HG03565 (cell line): ENCODE measurements around the gene KAT8.
A peak's percentile ranks its signal among the peaks of the same experiment; 100 is the strongest.
"Not testable (repeated sequence)": the region's sequence is repeated elsewhere in the genome, so short reads cannot be mapped to it uniquely, and the experiment has no call there.

Experiments used
- ATAC-seq: cut with Tn5 transposase; IDR thresholded peaks from one replicate; pipeline ENCODE4 v1.9.1; 2021; ENCODE audit warnings: mild to moderate bottlenecking, moderate library complexity; ENCODE audit not compliant: unreplicated experiment

KAT8 gene

GRCh38 chr16:31144418-31144817 lies 27.0 kb downstream of the KAT8 start:
- not testable (repeated sequence) for ATAC-seq

DNA sequence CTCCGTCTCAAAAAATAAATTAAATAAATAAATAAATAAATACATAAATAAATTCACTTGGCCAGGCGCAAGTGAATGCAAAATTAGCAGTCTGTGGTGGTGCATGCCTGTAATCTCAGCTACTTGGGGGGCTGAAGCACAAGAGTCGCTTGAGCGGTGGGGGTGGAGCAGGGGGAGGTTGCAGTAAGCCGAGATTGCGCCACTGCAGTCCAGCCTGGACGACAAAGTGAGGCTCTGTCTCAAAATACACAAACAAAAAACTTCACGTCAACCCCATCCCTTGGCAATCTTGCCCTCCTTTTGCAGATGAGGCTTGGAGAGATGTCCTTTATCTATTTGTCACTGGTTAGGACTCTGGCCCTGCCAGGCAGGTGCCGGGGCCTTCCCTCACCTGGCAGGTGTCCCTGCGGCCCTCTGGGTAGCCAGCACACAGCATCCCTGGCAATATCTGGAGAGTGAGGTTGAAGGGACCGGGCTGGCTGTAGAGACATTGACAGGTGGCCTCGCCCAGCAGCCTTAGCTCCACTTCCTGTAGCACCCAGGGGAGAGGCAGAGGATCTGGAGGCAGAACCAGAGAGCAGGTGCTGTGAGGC lies 28.0 kb downstream of the KAT8 start:
- ATAC-seq: no peak

- no peak for ATAC-seq
Measured at GRCh38 chr16:31147574-31147973, 30.1 kb downstream of the KAT8 start.

GRCh38 chr16:31148281-31148728 lies 30.8 kb downstream of the KAT8 start:
- no peak for ATAC-seq

DNA sequence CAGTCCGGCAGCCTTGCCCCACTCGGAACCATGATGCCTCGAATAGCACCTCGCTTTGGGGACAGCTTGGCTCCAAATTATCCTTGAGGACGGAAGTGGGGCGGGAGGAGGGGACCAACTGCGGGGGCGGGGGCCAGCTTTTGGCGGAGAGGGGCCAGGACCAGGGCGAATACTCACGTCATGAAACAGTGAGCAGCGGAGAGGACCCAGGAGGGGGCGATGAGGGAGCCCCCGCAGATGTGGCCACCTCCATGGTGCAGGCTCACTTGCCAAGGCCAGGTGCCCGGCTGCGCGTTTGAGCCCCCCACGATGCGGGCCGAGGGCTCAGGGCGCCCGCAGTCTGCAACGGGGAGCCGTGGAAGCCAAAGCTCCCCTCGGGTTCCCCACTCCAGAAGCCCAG lies 31.4 kb downstream of the KAT8 start:
- no peak for ATAC-seq

GRCh38 chr16:31149332-31149731 lies 31.9 kb downstream of the KAT8 start:
- ATAC-seq: no peak

- ATAC-seq: no peak
Measured at GRCh38 chr16:31149894-31150890, 32.7 kb downstream of the KAT8 start, which contains the start of gene PRSS36. PRSS36 (minus strand) TSS chr16:31150066; CDS start chr16:31150035, 31 bp downstream.

GRCh38 chr16:31150976-31151375 lies 33.5 kb downstream of the KAT8 start:
- ATAC-seq: not testable (repeated sequence)

DNA sequence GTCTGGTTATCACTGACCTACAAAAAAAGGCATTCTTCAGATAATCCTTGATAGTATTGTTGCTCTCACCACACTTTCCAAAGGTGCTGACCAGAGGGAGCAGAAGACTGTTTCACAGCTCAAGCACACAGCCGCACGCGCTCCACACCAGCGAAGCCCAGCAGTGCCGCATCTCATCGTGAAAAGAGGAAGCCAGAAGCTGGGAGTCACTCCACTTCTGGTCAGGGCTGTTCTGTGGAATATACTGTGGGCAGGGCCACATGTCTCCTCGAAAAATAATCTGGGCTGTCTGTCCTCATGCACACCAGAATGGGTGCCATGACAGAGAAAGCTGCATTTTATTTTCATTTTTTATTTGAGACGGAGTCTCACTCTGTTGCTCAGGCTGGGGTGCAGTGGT lies 39.7 kb downstream of the KAT8 start:
- ATAC-seq: no peak

DNA sequence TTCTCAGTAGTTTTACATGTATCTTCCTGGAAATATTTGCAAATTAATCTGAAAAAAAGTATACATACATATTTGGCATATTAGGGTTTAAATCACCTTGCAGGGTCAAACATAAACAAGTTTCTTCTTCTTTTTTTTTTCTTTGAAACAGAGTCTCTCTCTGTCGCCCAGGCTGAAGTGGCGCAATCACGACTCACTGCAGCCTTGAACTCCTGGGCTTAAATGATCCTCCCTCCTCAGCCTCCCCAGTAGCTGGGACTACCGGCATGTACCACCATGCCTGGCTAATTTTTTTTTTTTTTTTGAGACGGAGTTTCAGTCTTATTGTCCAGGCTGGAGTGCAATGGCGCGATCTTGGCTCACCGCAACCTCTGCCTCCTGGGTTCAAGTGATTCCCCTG lies 49.9 kb downstream of the KAT8 start:
- ATAC-seq: no peak

- ATAC-seq: no peak
Measured at GRCh38 chr16:31168848-31169247, 51.4 kb downstream of the KAT8 start.

DNA sequence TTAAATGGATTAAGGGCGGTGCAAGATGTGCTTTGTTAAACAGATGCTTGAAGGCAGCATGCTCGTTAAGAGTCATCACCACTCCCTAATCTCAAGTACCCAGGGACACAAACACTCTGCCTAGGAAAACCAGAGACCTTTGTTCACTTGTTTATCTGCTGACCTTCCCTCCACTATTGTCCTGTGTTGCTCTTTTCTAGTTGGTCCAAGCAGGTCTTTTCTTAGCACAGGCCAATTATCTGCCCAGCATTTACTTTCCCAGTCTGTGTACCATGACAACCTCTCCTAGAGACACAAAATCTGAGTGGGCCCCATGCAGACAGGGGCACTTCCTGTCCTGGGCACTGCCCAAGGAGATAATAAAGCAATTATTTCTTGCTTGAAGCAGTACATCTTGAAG lies 52.6 kb downstream of the KAT8 start:
- not testable (repeated sequence) for ATAC-seq

DNA sequence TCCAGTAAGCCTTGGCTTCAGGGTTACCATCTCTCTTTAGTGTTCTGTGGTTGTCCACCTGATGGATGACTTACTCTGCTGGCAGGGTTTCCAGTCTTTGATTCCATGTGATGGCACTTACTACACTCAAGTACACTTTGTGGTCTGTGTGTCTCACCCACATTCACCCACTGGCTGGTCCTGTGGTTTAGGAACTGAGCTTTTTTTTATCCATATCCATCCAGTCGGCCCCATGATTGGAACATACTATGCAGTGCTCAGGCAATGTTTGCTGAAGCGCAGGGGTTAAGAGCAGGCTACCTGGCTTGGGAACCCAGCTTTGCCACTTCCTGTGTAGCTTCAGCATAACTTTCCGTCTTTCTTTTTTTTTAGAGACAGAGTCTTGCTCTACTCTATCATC lies 59.7 kb downstream of the KAT8 start:
- no peak for ATAC-seq

GRCh38 chr16:31179219-31179746 lies 61.8 kb downstream of the KAT8 start:
- peak; percentile 0 for ATAC-seq

GRCh38 chr16:31179747-31180459 lies 62.4 kb downstream of the KAT8 start, which contains the start of gene FUS:
FUS (plus strand) TSS chr16:31180139; CDS start chr16:31180215, 76 bp downstream.
- peak; percentile 46 for ATAC-seq
